Measurements from ENCODE around the gene NXNL1.

DNA sequence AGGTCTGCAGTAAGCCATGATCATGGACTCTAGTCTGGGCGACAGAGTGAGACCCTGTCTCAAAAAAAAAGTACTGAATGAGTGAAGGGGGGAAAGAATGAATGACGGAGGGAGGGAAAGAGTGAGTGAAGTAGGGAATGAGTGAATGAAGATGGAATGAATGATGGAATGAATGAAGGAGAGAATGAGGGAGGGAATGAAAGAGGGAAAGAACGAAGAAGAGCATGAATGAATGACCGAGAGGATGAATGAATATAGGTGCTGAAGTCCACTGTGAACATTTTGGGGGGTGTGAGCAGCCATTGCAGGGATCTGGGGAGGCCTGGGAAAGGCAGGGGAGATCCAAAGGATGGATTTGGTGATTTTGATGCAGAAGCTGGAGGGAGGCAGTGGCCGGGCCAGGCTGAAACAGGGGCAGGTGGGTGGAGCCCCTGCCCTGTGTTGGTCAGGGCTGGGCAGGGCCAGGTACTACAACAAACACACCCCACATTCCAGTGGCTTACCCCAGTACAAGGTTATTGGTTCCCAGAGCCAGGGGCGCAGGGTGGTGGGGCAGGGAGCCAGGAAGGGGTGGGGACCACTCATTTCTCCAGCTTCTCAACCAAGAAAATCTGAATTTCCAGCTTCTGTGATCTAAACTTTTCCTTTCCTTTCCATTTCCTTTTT lies 23.9 kb upstream of the NXNL1 start:
- TF ChIP-seq CTCF (IDR thresholded peaks at IDR 0.05) (no peak), SP1 (CRISPR knock-in tag; conservative IDR thresholded peaks at IDR 0.05) (no peak), NFE2L1 (CRISPR knock-in tag; IDR thresholded peaks at IDR 0.05) (no peak), ZNF138 (CRISPR knock-in tag; conservative IDR thresholded peaks at IDR 0.05) (no peak), CREB1 (CRISPR knock-in tag; IDR thresholded peaks at IDR 0.05) (no peak), FOXP1 (CRISPR knock-in tag; IDR thresholded peaks at IDR 0.05; ENCODE audit: borderline replicate concordance) (no peak), MYBL2 (CRISPR knock-in tag; IDR thresholded peaks at IDR 0.05) (no peak), TEAD4 (CRISPR knock-in tag; IDR thresholded peaks at IDR 0.05) (no peak), ATF1 (CRISPR knock-in tag; IDR thresholded peaks at IDR 0.05) (no peak), ATF2 (CRISPR knock-in tag; IDR thresholded peaks at IDR 0.05; ENCODE audit: borderline replicate concordance, low read depth) (no peak), JUN (CRISPR knock-in tag; IDR thresholded peaks at IDR 0.05) (no peak)
- TF ChIP-seq, protein P1, sequence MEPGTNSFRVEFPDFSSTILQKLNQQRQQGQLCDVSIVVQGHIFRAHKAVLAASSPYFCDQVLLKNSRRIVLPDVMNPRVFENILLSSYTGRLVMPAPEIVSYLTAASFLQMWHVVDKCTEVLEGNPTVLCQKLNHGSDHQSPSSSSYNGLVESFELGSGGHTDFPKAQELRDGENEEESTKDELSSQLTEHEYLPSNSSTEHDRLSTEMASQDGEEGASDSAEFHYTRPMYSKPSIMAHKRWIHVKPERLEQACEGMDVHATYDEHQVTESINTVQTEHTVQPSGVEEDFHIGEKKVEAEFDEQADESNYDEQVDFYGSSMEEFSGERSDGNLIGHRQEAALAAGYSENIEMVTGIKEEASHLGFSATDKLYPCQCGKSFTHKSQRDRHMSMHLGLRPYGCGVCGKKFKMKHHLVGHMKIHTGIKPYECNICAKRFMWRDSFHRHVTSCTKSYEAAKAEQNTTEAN (CRISPR knock-in tag; IDR thresholded peaks at IDR 0.05) = no peak
